ENCODE results near the gene ABRAXAS1.

ABRAXAS1 gene

GRCh38 chr4:83449009-83449408 lies 35.9 kb downstream of the ABRAXAS1 start:
- no peak for DNase-seq

GRCh38 chr4:83440899-83441298 lies 44.0 kb downstream of the ABRAXAS1 start:
- DNase-seq, result no peak

- no peak for DNase-seq
Observed at GRCh38 chr4:83440148-83440814, 44.6 kb downstream of the ABRAXAS1 start.

- no peak for DNase-seq
Observed at GRCh38 chr4:83438719-83439118, 46.2 kb downstream of the ABRAXAS1 start.

GRCh38 chr4:83436680-83437079 lies 48.2 kb downstream of the ABRAXAS1 start:
- DNase-seq, result no peak

GRCh38 chr4:83431200-83431599 lies 53.7 kb downstream of the ABRAXAS1 start:
- no peak for DNase-seq

GRCh38 chr4:83418211-83418610 lies 66.7 kb downstream of the ABRAXAS1 start:
- no peak for DNase-seq

GRCh38 chr4:83417566-83417965 lies 67.3 kb downstream of the ABRAXAS1 start:
- no peak for DNase-seq

GRCh38 chr4:83413676-83414075 lies 71.2 kb downstream of the ABRAXAS1 start:
- DNase-seq, result no peak

All from NCI-H1930 (cell line).